Uterus (tissue), 4 donors: ENCODE data around the gene CD40. TPM values are rescaled to one million over a fixed set of nuclear protein-coding genes. Genes with fewer than 3 reads are reported as not detected.

Experiments used
- DNase-seq, 2 donors: peaks; one replicate each; pipeline ENCODE4 v3.0.0-alpha.2; 2019 to 2020
- H3K27ac ChIP-seq, 2 donors: fragments of 200-600 bp; sonication (generic); 1 replicate in 1 of 2; 2 replicates in 1 of 2; pipeline ENCODE4 v1.5.1; 2016 to 2018
- H3K27me3 ChIP-seq, 2 donors: fragments of 200-600 bp; sonication (generic); one replicate each; pipeline ENCODE4 v1.5.1; 2018 to 2019; ENCODE audit warnings: control low read depth in 1 of 2
- H3K36me3 ChIP-seq, 2 donors: fragments of 200-600 bp; sonication (generic); one replicate each; pipeline ENCODE4 v1.5.1; 2019; ENCODE audit warnings: control low read depth in 1 of 2
- H3K4me1 ChIP-seq, 2 donors: fragments of 200-600 bp; sonication (generic); one replicate each; pipeline ENCODE4 v1.5.1; 2018 to 2019; ENCODE audit warnings: control low read depth in 1 of 2
- H3K4me3 ChIP-seq, 2 donors: fragments of 200-600 bp; sonication (generic); 1 replicate in 1 of 2; 2 replicates in 1 of 2; pipeline ENCODE4 v1.5.1; 2018 to 2019; ENCODE audit warnings: mild to moderate bottlenecking in 1 of 2
- H3K9me3 ChIP-seq, 2 donors: fragments of 200-600 bp; sonication (generic); one replicate each; pipeline ENCODE4 v1.5.1; 2019; ENCODE audit warnings: control low read depth in 1 of 2
- POLR2A ChIP-seq, 2 donors: fragments of 450-650 bp; IDR thresholded peaks; one replicate each; pipeline ENCODE4 v1.6.1; 2016; ENCODE audit warnings: antibody characterized with exemption in 2 of 2, mild to moderate bottlenecking in 1 of 2, moderate library complexity in 1 of 2
- intact Hi-C: fragments of 100-400 bp; cut with DNase I; formaldehyde crosslinking; loops from one replicate; pipeline ENCODE4 v1.15.1; 2023; ENCODE audit warnings: low total_unique reads
- total RNA-seq, 4 donors: library from RNA; depleted of rRNA in 3 of 4; stranded (reverse); fragments of >200 nt in 3 of 4; gene quantifications; one replicate each; pipeline versions ENCODE4 v1.1.0 to v1.2.4, GENCODE V29; 2014 to 2023
- TF ChIP-seq, protein P1 (sequence below), 4 experiments: fragments of 200-600 bp in 2 of 4; fragments of 450-650 bp in 2 of 4; sonication (generic) in 2 of 4; IDR thresholded peaks; one replicate each; pipeline ENCODE4 v1.5.1; 2016 to 2019; ENCODE audit warnings: antibody characterized with exemption in 4 of 4, mild to moderate bottlenecking in 2 of 4, moderate library complexity in 1 of 4
- donor health status: DM: yes; HTN: yes; CAD: no.

Gene CD40
- total RNA-seq, 4 donors from 2014 or later, result 2.6 to 36.5 (median 23.5) TPM

DNA sequence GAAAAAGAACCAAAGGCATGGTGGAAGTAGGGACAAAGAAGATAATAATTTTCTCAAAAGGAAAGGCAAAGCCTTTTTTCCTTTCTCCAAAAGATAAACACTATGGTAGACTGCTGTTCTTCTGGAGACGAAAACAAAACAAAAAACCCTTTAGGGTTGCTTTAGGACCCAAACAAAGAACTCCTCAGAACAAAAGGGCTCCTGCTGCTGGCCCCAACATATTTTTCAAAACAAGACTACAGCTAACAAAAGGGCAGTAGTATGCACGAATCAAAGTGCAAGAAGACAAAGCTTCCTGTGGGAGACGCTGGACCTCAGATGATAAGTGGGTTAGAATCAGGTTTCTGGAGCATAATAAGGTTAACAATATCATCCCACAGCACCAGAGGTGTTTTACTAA lies 44.1 kb upstream of the CD40 start:
- Histone ChIP-seq H3K36me3 (no peaks in the 10 kb centered on the region), H3K4me1 (no peaks in the 10 kb centered on the region), H3K4me3 (no peak overlapping the region), H3K27me3 (no peaks in the 10 kb centered on the region), H3K27ac (no peak overlapping the region), H3K9me3 (no peaks in the 10 kb centered on the region)
- intact Hi-C loops, result no loop called here
- no peak for DNase-seq
- no peak for TF ChIP-seq POLR2A (IDR thresholded peaks at IDR 0.05)
- TF ChIP-seq, protein P1, sequence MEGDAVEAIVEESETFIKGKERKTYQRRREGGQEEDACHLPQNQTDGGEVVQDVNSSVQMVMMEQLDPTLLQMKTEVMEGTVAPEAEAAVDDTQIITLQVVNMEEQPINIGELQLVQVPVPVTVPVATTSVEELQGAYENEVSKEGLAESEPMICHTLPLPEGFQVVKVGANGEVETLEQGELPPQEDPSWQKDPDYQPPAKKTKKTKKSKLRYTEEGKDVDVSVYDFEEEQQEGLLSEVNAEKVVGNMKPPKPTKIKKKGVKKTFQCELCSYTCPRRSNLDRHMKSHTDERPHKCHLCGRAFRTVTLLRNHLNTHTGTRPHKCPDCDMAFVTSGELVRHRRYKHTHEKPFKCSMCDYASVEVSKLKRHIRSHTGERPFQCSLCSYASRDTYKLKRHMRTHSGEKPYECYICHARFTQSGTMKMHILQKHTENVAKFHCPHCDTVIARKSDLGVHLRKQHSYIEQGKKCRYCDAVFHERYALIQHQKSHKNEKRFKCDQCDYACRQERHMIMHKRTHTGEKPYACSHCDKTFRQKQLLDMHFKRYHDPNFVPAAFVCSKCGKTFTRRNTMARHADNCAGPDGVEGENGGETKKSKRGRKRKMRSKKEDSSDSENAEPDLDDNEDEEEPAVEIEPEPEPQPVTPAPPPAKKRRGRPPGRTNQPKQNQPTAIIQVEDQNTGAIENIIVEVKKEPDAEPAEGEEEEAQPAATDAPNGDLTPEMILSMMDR (IDR thresholded peaks at IDR 0.05), result no peak

DNA sequence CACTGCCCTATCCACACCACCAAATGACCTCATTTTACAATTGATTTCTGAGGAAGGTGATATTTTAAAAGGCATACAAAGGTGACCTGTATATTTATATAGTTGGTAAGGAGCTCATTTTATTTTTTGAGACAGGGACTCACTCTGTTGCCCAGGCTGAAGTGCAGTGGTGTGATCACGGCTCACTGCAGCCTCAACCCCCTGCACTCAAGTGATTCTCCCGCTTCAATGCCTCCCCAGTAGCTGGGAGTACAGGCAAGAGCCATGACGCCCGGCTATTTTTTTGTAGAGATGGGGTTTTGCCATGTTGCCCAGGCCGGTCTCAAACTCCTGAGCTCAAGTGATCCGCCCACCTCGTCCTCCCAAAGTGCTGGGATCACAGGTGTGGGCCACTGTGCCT lies 41.3 kb upstream of the CD40 start:
- TF ChIP-seq POLR2A (IDR thresholded peaks at IDR 0.05), result no peak
- TF ChIP-seq, protein P1 (IDR thresholded peaks at IDR 0.05), result no peak
- Histone ChIP-seq H3K27me3 (no peaks in the 10 kb centered on the region), H3K9me3 (no peaks in the 10 kb centered on the region), H3K4me3 (no peak overlapping the region), H3K27ac (no peak overlapping the region), H3K4me1 (no peaks in the 10 kb centered on the region), H3K36me3 (no peaks in the 10 kb centered on the region)
- DNase-seq, result no peak
- intact Hi-C loops, result no loop called here

DNA sequence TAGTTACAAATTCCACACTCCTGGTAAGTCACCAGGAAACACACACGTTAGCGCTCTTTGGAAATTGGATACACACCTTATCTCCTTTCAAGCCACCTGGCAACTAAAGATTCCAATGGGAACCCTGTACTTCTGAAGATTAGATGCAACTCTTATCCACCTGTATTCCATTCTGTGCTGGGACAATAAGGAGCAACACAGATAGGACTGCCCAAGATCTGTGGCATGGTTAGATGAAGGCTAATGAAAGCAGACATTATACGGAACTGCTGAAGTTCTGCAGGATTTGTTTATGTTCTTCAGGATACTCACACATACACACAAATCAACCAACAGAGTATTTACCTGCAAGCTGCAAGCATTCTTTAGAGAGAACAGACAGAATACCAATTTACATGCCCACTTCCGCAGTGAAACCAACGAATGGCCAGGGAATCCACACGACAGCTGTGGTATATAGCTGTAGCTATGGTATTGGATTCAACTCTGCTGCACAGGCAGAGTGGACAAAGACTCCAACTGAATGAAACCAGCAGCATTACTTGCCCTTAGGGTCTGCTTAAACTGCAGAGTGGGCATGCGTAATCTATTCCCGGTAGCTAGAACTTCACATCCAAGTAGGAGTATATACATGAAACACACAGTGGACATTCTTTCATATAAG lies 40.3 kb upstream of the CD40 start:
- no peak for TF ChIP-seq POLR2A (IDR thresholded peaks at IDR 0.05)
- TF ChIP-seq, protein P1 (IDR thresholded peaks at IDR 0.05), result no peak
- intact Hi-C loops, result no loop called here
- no peaks in the 10 kb centered on the region for H3K27me3 ChIP-seq
- no peaks in the 10 kb centered on the region for H3K4me1 ChIP-seq
- no peaks in the 10 kb centered on the region for H3K36me3 ChIP-seq
- no peak overlapping the region for H3K27ac ChIP-seq
- no peak for DNase-seq
- H3K9me3 ChIP-seq, result no peaks in the 10 kb centered on the region
- H3K4me3 ChIP-seq, result no peak overlapping the region

DNA sequence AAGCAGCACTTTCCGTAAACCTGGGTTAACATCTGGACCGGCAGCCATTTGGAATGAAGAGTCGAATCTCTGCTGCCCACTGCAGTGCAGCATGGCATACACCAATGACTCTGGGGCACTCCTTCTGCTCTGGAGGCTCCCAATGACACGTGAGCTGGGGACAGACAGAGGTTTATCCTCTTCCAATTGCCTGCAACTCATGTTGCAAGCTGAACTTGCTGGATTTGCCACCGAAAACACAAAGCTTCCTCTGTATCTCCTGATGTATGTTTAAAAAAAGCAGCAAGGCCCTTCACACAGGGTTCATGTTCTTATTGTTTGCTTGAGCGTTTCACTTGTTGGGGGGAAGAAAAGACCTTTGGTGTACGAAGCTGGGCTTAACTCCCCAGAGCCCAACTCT lies 39.2 kb upstream of the CD40 start:
- no peak for TF ChIP-seq POLR2A (IDR thresholded peaks at IDR 0.05)
- TF ChIP-seq, protein P1 (IDR thresholded peaks at IDR 0.05), result no peak
- H3K4me3 ChIP-seq, result no peak overlapping the region
- intact Hi-C loops, result no loop called here
- no peaks in the 10 kb centered on the region for H3K9me3 ChIP-seq
- no peaks in the 10 kb centered on the region for H3K27me3 ChIP-seq
- DNase-seq, result no peak
- no peak overlapping the region for H3K27ac ChIP-seq
- H3K4me1 ChIP-seq, result peaks cover 0 to 6% of the 10 kb centered on the region in 2 donors
- H3K36me3 ChIP-seq, result no peaks in the 10 kb centered on the region

DNA sequence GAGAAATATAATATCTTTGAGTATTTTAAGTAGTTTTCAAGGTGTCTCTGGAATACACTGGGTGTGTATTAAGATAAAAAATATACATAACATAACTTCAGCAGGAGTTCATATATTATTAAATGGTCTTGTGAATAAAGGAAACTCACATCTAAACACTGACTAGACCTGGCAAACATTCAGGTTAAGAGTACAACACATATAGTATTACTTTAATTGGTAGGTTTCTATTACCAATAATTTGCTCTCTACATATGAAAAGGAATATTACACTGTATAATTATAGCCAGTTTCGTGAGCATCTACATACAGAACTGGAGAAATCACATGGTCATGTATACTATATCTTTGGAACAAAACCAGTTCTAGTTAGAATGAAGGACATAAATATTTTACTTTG lies 37.0 kb upstream of the CD40 start:
- intact Hi-C loops, result no loop called here
- peaks cover 0 to 16% of the 10 kb centered on the region in 2 donors for H3K4me1 ChIP-seq
- no peak overlapping the region for H3K4me3 ChIP-seq
- DNase-seq, result no peak
- H3K9me3 ChIP-seq, result no peaks in the 10 kb centered on the region
- H3K27me3 ChIP-seq, result no peaks in the 10 kb centered on the region
- no peak overlapping the region for H3K27ac ChIP-seq
- H3K36me3 ChIP-seq, result no peaks in the 10 kb centered on the region
- TF ChIP-seq POLR2A (IDR thresholded peaks at IDR 0.05), result no peak
- TF ChIP-seq, protein P1 (IDR thresholded peaks at IDR 0.05), result no peak
